ENCODE measurements around the gene KLF14. TPM values are rescaled to one million over a fixed set of nuclear protein-coding genes. Genes with fewer than 3 reads are reported as not detected.

KLF14 gene
- total and polyA plus RNA-seq, 2 donors (not counting 3 experiments of a cell fraction or from before 2014, with no cell fraction given): 0.01 TPM; not detected in 1

- dilution Hi-C loops (cut with MboI; ENCODE audit: extremely low pct_ligation_motif_present, low sequenced_read_pairs): no loop called here
- Histone ChIP-seq H3K27ac (ENCODE audit: insufficient read depth, low read depth, low read length) (no peak overlapping the region), H3K36me3 (ENCODE audit: control insufficient read depth in 2 of 2, extremely low read depth in 1 of 2, insufficient read depth in 2 of 2, low read length in 2 of 2) (no peaks in the 10 kb centered on the region), H4K20me1 (replicated peaks; ENCODE audit: control insufficient read depth, extremely low read depth, insufficient read depth, low read length) (no peaks in the 10 kb centered on the region), H3K27me3 (ENCODE audit: control insufficient read depth in 2 of 2, insufficient read depth in 2 of 2, low read length in 2 of 2) (peaks cover 0 to 7% of the 10 kb centered on the region in 2 experiments), H3K9me1 (replicated peaks; ENCODE audit: control insufficient read depth, extremely low read depth, insufficient read depth, low read length) (no peaks in the 10 kb centered on the region), H3K9ac (replicated peaks; ENCODE audit: extremely low read depth, insufficient read depth, low read length) (no peak overlapping the region), H3K79me2 (ENCODE audit: control insufficient read depth, insufficient read depth, low read length) (no peaks in the 10 kb centered on the region), H3K4me3 (replicated peaks in 1 of 3; ENCODE audit: insufficient read depth in 1 of 3, low read depth in 1 of 3, low read length in 3 of 3) (no peak overlapping the region), H3K9me3 (replicated peaks; ENCODE audit: control insufficient read depth, insufficient read depth, low read length) (no peaks in the 10 kb centered on the region), H3K4me2 (ENCODE audit: insufficient read depth, low read length) (no peak overlapping the region), H2AFZ (ENCODE audit: low read depth, low read length) (no peak overlapping the region), H3K4me1 (ENCODE audit: control insufficient read depth, extremely low read depth, insufficient read depth, low read length) (no peaks in the 10 kb centered on the region)
- FAIRE-seq (no peak), DNase-seq (ENCODE audit: low read depth, low spot score) (no peak)
- no TSS peak for BruUV-seq (replicated peaks)
- CTCF ChIA-PET: no interaction called here
- intact Hi-C loops (cut with micrococcal nuclease): no loop called here
- TF ChIP-seq MAX (IDR thresholded peaks at IDR 0.05; ENCODE audit: insufficient read depth, insufficient read length): no peak
- no peak for TF ChIP-seq EZH2 (IDR thresholded peaks at IDR 0.05; ENCODE audit: borderline replicate concordance, low read depth, low read length, severe bottlenecking)
- no peak for TF ChIP-seq CTCF (IDR thresholded peaks at IDR 0.05; ENCODE audit: extremely low read depth in 1 of 2, insufficient read depth in 1 of 2, low read depth in 1 of 2, low read length in 2 of 2)
- TF ChIP-seq FOS (IDR thresholded peaks at IDR 0.05; ENCODE audit: borderline replicate concordance, insufficient read depth, low read length): no peak
- no peak for TF ChIP-seq MYC (IDR thresholded peaks at IDR 0.05; ENCODE audit: low read depth, low read length)
- TF ChIP-seq POLR2AphosphoS5 (IDR thresholded peaks at IDR 0.05; ENCODE audit: insufficient read depth, low read depth, low read length): no peak
- TF ChIP-seq POLR2A (IDR thresholded peaks at IDR 0.05; ENCODE audit: low read depth, low read length): no peak
- no peak for TF ChIP-seq GATA2 (IDR thresholded peaks at IDR 0.05; ENCODE audit: insufficient read depth, insufficient read length, low read depth, low read length)
- TF ChIP-seq JUN (IDR thresholded peaks at IDR 0.05; ENCODE audit: borderline replicate concordance, insufficient read depth, insufficient read length, low read depth): no peak
- POLR2A ChIA-PET: no interaction called here
These were observed 36.2 kb downstream of the KLF14 start for GRCh38 chr7:130697820-130698219.

Measured in endothelial cell of umbilical vein (primary cell).